HG03460 (cell line): ENCODE data around the gene FES.
"Not testable (repeated sequence)": the region's sequence is repeated elsewhere in the genome, so short reads cannot be mapped to it uniquely, and the experiment has no call there.

Source experiments
- ATAC-seq: cut with Tn5 transposase; IDR thresholded peaks from one replicate; pipeline ENCODE4 v1.9.1; 2021; ENCODE audit not compliant: unreplicated experiment

The FES gene

DNA sequence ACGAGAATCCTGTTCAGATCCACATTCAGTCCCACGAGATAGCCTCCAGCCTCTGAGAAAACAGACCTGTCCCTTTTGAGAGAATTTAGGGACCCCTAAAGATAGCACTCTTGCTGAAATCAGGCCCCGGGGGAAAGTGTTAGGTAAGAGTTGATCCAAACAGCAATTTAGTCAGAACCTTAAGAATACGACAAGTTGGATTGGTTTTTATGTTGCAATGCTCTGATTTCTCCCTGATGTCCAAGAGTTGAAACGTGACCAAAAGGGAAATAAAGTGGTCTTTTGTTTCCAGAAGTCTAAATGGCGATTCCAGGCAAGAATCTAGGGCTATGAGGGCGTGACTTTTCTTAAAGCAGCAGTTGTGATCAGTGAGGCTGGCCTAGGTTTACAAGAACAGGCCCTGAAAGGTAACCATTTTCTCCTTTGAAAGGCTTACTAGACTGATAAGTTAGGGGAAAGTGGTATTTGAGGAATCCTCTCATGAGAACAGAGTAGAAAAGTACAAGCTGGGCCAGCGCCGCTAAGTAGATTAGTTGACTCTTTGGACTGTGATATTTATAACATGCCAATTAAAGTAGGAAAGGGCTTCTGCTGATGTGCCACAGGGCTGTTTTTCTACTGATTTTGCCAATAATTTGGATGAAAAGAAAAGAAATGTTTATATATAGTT lies 23.7 kb downstream of the FES start:
- ATAC-seq: no peak

DNA sequence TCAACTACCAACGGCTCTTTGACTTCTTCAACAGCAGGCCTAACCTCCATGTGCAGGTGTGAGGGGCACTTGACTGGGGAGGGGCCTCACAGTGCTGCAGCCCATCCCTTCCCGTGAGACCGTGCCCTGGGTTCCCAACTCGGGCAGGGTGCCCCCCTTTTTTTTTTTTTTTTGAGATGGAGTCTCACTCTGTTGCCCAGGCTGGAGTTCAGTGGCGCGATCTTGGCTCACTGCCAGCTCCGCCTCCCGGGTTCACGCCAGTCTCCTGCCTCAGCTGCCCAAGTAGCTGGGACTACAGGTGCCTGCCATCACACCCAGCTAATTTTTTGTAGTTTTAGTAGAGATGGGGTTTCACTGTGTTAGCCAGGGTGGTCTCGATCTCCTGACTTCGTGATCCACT lies 25.1 kb downstream of the FES start:
- not testable (repeated sequence) for ATAC-seq

DNA sequence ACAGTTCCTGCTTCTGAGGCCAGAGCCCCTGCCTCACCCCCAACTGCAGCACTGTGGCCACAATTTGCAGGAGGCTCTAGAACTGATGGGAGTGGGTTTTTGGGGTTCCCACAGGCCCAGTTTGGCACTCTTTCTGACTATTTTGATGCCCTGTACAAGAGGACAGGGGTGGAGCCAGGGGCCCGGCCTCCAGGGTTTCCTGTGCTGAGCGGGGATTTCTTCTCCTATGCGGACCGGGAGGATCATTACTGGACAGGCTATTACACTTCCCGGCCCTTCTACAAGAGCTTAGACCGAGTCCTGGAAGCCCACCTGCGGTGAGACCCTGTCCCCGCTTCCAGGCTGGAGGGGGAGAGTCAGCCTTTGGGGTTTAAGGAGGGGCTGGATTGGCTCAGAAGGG lies 25.7 kb downstream of the FES start:
- no peak for ATAC-seq

DNA sequence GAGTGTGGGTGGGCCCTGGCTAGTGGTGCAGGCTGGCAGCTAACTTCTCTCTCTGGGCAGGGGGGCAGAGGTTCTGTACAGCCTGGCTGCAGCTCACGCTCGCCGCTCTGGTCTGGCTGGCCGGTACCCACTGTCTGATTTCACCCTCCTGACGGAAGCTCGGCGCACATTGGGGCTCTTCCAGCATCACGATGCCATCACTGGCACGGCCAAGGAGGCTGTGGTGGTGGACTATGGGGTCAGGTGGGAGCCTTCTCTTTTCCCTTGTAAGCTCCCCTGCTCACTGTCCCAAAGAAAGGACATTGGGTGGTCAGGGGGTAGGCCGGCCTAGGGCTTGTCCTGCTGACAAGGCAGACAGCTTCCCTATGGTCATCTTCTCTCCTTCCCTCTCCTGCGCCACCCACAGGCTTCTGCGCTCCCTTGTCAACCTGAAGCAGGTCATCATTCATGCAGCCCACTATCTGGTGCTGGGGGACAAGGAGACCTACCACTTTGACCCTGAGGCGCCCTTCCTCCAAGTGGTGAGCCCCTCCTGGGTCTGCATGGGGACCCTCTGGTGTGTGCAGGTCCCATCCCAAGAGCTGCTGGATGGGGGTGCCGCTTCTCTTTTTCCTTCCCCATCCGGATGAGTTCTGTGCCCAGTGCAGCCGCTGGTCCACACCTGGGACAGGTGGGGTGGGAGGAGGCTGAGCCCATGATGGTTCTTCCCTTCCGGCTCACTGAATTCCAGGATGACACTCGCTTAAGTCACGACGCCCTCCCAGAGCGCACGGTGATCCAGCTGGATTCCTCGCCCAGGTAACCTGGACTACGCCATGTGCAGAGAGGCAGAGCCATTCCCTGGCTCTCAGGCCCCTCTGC lies 26.4 kb downstream of the FES start:
- no peak for ATAC-seq

DNA sequence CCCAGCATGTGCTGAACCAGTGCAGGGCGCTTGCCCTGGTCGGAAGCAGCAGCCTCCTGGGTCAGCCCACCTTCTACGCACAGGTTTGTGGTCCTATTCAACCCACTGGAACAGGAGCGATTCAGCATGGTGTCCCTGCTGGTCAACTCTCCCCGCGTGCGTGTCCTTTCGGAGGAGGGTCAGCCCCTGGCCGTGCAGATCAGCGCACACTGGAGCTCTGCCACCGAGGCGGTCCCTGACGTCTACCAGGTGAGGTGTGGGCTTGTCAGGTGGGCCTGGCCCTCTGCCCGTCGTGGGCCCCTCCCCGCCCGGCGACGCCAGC lies 27.0 kb downstream of the FES start:
- no peak for ATAC-seq

DNA sequence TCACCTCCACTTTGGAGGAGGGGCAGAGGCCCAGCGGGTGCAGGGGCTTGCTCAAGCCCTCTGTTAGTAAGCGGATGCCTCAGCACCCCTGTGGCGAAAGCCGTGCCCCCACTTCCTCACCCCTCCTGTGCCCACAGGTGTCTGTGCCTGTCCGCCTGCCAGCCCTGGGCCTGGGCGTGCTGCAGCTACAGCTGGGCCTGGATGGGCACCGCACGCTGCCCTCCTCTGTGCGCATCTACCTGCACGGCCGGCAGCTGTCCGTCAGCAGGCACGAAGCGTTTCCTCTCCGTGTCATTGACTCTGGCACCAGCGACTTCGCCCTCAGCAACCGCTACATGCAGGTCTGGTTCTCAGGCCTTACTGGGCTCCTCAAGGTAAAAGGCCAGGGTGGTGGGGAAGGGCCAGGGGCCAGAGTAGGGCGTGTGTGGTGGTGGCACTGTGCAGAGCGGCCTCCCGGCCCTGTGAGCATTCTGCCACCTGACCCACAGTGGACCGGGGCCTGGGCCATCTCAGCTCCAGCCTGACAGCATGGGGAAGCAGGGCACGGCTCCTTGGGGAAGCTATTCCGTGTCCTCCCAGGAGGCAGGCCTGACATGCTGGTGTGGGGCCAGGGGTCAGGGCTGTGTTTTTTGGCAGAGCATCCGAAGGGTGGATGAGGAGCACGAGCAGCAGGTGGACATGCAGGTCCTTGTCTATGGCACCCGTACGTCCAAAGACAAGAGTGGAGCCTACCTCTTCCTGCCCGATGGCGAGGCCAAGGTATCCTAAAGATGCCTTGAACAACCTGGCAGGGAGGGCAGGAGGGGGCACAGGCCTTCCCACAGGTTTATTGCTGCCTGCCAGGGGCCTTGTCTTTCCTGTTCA lies 27.8 kb downstream of the FES start:
- no peak for ATAC-seq

DNA sequence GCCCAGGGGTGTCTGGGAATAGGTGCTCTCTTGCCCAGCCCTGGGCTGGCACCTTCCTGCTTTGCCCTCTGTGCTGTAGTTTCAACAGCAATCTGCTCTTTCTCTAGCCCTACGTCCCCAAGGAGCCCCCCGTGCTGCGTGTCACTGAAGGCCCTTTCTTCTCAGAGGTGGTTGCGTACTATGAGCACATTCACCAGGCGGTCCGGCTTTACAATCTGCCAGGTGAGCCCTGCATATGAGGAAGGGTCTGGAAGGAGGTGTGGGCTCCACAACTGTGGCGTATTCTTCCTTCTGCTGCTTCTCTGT lies 28.4 kb downstream of the FES start:
- no peak for ATAC-seq

DNA sequence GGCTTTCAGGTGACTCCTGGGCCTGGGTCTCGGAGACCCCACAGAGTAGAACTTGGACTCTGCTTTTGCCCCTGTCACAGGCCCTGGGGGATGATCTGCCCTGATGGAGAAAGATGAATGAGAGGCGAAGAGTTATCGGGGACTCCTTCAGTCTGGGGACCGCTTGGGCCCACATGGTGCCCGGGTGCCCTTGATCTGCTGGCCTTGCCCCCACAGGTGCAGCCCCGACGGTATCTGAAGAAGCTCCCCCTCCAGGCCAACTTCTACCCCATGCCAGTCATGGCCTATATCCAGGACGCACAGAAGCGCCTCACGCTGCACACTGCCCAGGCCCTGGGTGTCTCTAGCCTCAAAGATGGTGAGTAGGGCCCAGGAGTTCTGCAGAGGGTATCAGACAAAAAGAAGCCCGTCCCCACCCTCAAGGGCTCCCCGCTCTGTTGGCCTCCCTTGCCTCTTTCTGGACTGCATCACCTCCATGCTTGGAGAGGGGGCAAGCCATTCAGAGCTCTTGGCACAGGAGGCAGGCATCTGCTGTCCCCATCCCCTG lies 29.2 kb downstream of the FES start:
- ATAC-seq: no peak

DNA sequence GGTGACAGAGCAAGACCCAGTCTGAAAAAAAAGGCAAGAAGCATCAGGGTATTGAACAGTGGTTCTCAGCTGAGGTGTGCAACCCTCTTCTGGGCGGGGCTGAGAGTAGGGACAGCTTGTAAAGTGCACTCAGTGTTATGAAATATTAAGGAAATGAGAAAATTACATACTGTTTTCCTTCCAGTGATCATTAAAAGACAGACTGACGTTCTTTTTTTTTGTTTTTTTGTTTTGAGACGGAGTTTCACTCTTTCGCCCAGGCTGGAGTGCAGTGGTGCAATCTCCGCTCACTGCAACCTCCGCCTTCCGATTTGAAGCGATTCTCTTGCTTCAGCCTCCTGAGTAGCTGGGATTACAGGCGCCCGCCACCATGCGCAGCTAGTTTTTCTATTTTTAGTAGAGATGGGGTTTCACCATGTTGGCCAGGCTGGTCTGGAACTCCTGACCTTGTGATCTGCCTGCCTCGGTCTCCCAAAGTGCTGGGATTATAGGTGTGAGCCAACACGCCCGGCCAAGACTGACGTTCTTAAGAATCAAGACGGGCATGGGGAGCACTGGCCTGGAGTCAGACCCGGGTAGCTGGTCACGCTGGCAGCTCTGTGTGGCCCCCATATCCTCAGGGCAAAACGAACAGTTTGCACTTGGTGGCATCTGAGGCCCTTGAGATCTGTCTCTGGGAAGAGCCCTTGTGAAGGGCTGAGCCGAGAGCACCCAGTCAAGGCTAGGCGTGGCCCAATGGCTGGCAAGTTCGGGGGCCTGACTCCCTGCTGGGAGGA lies 30.2 kb downstream of the FES start:
- ATAC-seq: no peak

DNA sequence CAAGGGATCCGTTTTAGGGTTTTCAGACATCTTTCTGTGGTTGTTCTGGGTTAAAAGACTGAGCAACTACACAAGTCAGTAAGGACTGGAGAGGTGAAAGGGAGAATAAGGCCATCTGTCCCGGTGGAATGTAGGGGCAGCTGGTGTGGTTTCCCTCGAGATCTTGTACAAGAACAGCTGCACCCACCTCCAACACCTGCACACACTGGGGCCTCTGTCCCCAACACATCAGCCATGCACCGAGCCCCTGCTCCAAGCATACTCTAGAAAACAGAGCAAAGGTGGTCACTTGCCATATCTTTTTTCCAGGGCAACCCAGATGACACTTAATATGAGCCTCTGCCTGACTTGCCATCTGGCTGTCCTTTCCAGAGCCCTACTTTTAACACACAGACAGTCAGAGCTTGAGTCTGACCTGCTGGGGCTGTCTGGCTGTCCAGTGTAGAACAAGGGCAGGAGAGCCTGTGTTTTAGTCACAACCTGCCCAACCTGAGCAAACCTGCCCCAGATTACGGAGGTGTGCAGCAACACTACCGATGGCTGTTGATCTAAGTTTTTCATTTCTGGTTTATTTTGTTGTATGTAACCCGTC lies 31.0 kb downstream of the FES start:
- no peak for ATAC-seq

DNA sequence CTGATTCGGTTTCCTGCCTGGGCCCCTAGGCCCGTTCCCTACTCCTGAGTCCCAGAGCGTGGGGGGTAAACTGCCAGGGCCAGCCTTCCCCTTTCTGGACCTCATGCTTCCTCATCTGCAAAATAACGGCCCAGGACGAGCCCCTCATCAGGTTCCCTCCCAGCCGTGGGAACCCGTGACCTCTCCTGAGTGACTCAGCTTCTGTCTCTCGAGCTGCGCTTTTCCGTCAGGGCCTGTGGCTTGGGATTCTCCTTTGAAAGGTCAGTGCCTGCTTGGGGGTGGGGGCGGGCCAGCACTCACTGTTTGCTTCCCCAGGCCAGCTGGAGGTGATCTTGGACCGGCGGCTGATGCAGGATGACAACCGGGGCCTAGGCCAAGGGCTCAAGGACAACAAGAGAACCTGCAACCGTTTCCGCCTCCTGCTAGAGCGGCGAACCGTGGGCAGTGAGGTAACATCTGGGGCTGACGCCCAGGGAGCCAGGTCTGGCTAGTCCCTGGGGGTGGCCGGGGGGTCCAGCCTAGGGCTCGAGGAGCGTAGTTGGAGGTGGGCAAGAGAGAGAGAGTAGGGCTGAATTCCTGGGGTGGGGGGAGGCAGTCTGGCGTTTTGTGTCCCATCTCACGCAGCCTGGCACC lies 31.6 kb downstream of the FES start:
- ATAC-seq: no peak

DNA sequence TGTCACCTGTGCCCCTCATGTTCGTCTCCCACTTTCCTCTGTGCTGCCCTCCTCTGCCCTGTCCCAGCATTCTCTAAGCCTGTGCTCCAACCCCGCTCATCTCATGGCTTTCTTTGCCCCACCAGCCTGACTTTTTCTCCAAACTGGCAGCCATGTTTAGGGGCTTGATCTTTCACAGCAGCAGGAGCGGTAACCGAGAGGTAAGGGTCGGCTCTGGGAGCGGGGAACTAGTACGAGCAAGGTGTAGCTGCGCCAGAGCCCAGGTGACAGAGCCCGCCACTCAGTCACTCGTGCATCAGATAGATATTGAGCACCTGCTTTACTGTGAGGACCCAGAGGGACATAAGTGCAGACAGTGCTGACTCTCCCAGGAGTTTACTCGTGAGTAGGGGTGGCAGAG lies 32.2 kb downstream of the FES start:
- ATAC-seq: no peak

DNA sequence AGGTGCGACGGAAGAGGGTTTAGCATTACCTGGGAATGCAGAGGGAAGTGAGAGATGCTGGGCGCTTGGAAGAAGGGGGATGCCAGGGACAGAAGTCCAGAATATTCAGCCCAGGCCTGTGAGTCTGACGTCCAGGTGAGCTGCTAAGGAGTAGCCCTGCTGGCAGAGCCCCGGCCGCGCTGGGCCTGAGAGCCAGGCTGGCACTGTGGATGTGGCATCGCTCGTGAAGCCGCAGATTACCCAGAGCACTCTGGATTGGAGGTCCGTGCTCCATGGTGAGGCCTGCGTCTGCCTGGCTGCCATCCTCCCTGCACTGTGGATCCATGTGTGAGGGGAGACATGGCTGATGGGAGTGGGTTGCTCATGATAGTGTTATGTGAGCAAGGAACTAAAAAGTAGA lies 33.3 kb downstream of the FES start:
- no peak for ATAC-seq

DNA sequence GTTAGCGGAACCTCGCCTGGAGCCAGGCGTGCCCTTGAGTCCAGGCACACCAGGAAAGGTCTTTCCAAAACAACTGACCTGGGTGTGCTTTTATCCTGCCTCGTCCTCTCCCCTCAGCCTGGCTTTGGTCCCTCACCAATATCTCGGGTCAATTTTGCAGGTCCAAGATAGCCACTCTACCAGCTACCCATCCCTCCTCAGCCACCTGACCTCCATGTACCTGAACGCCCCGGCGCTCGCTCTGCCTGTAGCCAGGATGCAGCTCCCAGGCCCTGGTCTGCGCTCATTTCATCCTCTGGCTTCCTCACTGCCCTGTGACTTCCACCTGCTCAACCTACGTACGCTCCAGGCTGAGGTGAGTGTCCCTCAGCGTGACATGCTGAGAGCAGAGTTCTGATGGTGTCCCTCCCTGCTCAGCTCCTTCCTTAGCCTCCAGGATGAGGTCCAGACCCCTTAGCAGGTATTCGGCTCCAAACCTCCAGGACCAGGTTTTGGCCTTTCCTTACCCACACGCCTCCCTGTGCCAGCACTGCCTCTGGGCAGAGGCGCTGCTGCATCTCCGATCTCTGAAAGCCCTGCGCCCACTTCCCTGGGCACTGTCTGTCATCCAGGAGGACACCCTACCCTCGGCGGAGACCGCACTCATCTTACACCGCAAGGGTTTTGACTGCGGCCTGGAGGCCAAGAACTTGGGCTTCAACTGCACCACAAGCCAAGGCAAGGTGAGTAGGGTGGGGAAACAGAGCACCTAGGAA lies 33.9 kb downstream of the FES start:
- no peak for ATAC-seq

DNA sequence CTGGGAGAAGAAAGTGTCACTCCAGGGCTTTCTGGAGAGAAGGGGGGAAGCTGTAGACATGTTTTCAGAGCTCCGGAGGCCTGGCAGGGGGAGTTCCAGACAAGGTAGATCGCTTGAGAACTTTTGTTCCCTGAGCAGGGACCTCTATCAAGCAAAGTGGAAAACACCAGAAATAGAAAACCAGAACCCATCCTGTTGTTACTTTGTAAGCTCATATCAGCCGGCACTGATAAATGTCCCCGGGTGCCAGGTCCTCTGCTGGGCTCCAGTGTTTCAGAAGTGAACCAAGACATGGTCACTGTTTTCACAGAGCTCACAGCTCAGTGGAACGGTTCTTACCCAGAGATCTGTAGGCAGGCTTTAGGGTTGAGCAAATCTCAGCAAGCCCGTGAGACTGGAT lies 34.5 kb downstream of the FES start:
- no peak for ATAC-seq

DNA sequence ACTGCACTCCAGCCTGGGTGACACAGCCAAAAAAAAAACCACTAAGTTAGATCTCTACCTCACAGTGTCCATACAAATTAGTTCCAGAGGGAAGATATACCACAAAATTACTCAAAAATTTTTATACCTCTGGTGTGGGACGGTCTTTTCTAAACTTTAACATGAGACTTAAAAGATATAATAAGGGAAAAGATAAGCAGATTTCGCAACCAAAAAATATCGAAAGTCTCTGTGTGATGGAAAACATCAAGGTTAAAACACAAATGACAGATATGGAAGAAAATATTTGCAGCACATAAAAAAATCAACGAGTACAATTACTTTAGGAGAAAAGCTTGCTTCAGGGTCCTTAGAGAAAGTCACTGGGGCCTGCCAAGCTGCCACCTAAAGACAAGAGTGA lies 37.6 kb downstream of the FES start:
- ATAC-seq: no peak

DNA sequence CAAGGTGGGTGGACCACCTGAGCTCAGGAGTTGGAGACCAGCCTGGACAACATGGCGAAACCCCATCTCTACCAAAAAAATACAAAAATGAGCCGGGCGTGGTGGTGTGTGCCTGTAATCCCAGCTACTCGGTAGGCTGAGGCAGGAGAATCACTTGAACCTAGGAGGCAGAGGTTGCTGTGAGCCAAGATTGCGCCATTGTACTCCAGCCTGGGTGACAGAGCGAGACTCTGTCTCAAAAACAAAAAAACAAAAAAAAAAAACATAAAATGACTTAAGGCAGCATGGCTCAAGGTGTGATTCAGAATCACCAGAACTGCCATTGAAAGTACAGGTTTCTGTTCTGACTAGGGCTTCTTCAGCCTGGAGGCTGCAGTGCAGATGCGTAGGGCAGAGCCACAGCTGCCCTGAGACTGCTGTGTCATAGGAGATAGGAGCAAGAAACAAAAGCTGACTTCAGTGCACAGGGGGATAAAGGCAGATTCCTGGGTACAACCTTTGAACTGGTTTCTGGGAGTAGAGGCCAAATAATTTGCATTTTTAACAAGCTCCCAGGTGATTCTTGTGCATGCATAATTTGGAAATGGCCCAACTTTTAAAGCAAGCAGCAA lies 38.5 kb downstream of the FES start:
- ATAC-seq: peak; percentile 49

DNA sequence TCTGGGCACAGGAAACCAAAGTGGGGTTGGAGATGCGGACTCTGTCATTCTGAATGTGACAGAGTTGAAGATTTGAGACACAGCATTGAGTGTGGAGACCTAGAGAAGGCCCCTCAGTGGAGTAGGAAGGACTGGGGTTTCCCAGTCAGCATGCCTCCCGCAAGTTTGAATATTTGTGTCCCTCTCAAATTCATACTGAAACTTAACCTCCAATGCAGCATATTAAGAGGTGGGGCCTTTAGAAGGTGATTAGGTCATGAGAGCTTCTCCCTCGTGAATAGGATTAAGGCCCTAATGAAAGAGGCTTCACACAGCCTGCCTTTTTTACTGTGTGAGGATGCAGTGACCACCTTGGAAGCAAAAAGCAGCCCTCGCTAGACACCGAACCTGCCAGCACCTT lies 40.1 kb downstream of the FES start:
- peak; percentile 55 for ATAC-seq

DNA sequence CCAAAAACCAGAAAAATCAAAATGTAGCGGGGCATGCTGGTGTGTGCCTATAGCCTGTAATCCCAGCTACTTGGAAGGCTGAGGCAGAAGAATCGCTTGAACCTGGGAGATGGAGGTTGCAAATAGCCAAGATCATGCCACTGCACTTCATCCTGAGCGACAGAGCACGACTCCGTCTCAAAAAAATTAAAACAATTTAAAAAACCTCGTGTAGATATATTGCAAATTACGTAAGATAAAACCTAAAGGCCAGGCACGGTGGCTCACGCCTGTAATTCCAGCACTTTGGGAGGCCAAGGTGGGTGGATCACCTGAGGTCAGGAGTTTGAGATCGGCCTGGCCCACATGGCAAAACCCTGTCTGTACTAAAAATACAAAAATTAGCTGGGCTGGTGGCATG lies 42.5 kb downstream of the FES start:
- ATAC-seq: not testable (repeated sequence)
